Measurements from ENCODE around the gene COLEC11. TPM values are rescaled to one million over a fixed set of nuclear protein-coding genes. Genes with fewer than 3 reads are reported as not detected.

The COLEC11 gene
- total and polyA plus RNA-seq, 9 of the 15 experiments (the other 6 are each of a cell fraction or from before 2014, with no cell fraction given), result 0.32 to 4.3 (median 1.8) TPM

- TF ChIP-seq ZNF232 (CRISPR knock-in tag; IDR thresholded peaks at IDR 0.05) (no peak), KLF10 (CRISPR knock-in tag; IDR thresholded peaks at IDR 0.05) (no peak), ZFP36 (IDR thresholded peaks at IDR 0.05; ENCODE audit: low read depth, low read length, partially characterized antibody) (no peak), HLTF (IDR thresholded peaks at IDR 0.05) (no peak), ZNF384 (IDR thresholded peaks at IDR 0.05; ENCODE audit: low read depth, low read length) (no peak), CHD2 (IDR thresholded peaks at IDR 0.05; ENCODE audit: low read depth, low read length) (no peak), ZC3H4 (CRISPR knock-in tag; IDR thresholded peaks at IDR 0.05; ENCODE audit: borderline replicate concordance) (no peak), E2F5 (CRISPR knock-in tag; IDR thresholded peaks at IDR 0.05) (no peak), RUNX1 (IDR thresholded peaks at IDR 0.05; ENCODE audit: low read depth) (no peak), GTF2A2 (tag; IDR thresholded peaks at IDR 0.05) (no peak), ZNF197 (CRISPR knock-in tag; IDR thresholded peaks at IDR 0.05; ENCODE audit: low read depth) (no peak)
Observed at GRCh38 chr2:3682811-3683210, 87.9 kb downstream of the COLEC11 start (continued).

GRCh38 chr2:3683748-3684454 is 89.0 kb downstream of the COLEC11 start:
- FAIRE-seq, result no peak
- CTCF ChIA-PET (ENCODE audit: low intra/inter-chr PET ratio), result no interaction called here
- BruUV-seq (replicated peaks), result no TSS peak
- TF ChIP-seq IRF1 (CRISPR knock-in tag; IDR thresholded peaks at IDR 0.05; ENCODE audit: borderline replicate concordance) (no peak), MITF (IDR thresholded peaks at IDR 0.05) (no peak), ZKSCAN3 (CRISPR knock-in tag; IDR thresholded peaks at IDR 0.05) (no peak), NCOA2 (IDR thresholded peaks at IDR 0.05; ENCODE audit: partially characterized antibody in 2 of 2) (no peak), MBD2 (IDR thresholded peaks at IDR 0.05; ENCODE audit: borderline replicate concordance, low read depth) (no peak), CEBPB (tag; IDR thresholded peaks at IDR 0.05) (no peak), FOXO4 (CRISPR knock-in tag; IDR thresholded peaks at IDR 0.05) (no peak), ZBTB7A (IDR thresholded peaks at IDR 0.05; ENCODE audit: borderline replicate concordance, control insufficient read depth, low read depth, low read length) (no peak)

More at GRCh38 chr2:3683748-3684454, 89.0 kb downstream of the COLEC11 start:
- Histone ChIP-seq H3K4me3 (no peak overlapping the region), H3K4me2 (ENCODE audit: insufficient read depth, low read length) (no peak overlapping the region), H2AFZ (ENCODE audit: low read depth, low read length) (no peak overlapping the region), H3K79me2 (ENCODE audit: control insufficient read depth, insufficient read depth, low read length) (no peaks in the 10 kb centered on the region), H3K9me3 (replicated peaks; ENCODE audit: control insufficient read depth, insufficient read depth, low read depth, low read length) (no peaks in the 10 kb centered on the region), H3K4me1 (replicated peaks in 1 of 2; ENCODE audit: control insufficient read depth in 2 of 2, insufficient read depth in 2 of 2, low read length in 2 of 2) (no peaks in the 10 kb centered on the region), H3K9me1 (ENCODE audit: control insufficient read depth, insufficient read depth, low read length) (no peaks in the 10 kb centered on the region), H3K27me3 (ENCODE audit: control insufficient read depth in 2 of 2, insufficient read depth in 2 of 2, low read length in 2 of 2) (peaks cover 6 to 22% of the 10 kb centered on the region in 2 experiments; a peak in 4 of 5 replicates), H3K9ac (ENCODE audit: insufficient read depth in 1 of 2, low read depth in 2 of 2, low read length in 2 of 2) (no peak overlapping the region), H3K36me3 (ENCODE audit: control insufficient read depth, insufficient read depth, low read length) (no peaks in the 10 kb centered on the region), H3K27ac (ENCODE audit: extremely low read depth, low read depth, low read length) (no peak overlapping the region), H4K20me1 (replicated peaks; ENCODE audit: control insufficient read depth, insufficient read depth, low read length) (no peaks in the 10 kb centered on the region)
- POLR2A ChIA-PET, result no interaction called here
- WGBS (ENCODE audit: insufficient coverage, low coverage, missing lambda C conversion rate), result 1% methylated on average over 3 of the region's 3 CpGs
- ATAC-seq (no peak), DNase-seq (ENCODE audit: extremely low read depth in 1 of 4, low spot score in 3 of 4) (no peak)
- intact Hi-C loops (cut with micrococcal nuclease), result no loop called here
- in situ Hi-C loops (cut with MboI), result no loop called here
